Spleen (tissue), 11 donors: ENCODE results near the gene IRF6. TPM values are rescaled to one million over a fixed set of nuclear protein-coding genes. Genes with fewer than 3 reads are reported as not detected.
A peak's percentile ranks its signal among the peaks of the same experiment; 100 is the strongest.

Experiments
- DNase-seq: peaks from one replicate; pipeline ENCODE4 v3.0.0-alpha.2; 2020
- H3K27ac ChIP-seq, 8 donors: fragments of 200-600 bp; sonication (generic) in 7 of 8; 1 replicate in 4 of 8; 2 replicates in 4 of 8; pipeline versions ENCODE4 v1.5.0 to v1.8.0; 2016 to 2021; ENCODE audit warnings: inconsistent platforms in 4 of 8, mild to moderate bottlenecking in 4 of 8, moderate library complexity in 1 of 8
- H3K27me3 ChIP-seq, 7 donors: fragments of 200-600 bp; sonication (generic) in 6 of 7; replicated peaks in 1 of 7; 1 replicate in 4 of 7; 2 replicates in 3 of 7; pipeline versions ENCODE4 v1.5.0 to v1.8.0; 2016 to 2021; ENCODE audit warnings: inconsistent platforms in 3 of 7, mild to moderate bottlenecking in 1 of 7
- H3K36me3 ChIP-seq, 6 donors: fragments of 200-600 bp; sonication (generic) in 5 of 6; 1 replicate in 4 of 6; 2 replicates in 2 of 6; pipeline versions ENCODE4 v1.5.0 to v1.8.0; 2016 to 2021; ENCODE audit warnings: inconsistent platforms in 2 of 6
- H3K4me1 ChIP-seq, 6 donors: fragments of 200-600 bp; sonication (generic) in 5 of 6; 1 replicate in 3 of 6; 2 replicates in 3 of 6; pipeline versions ENCODE4 v1.5.0 to v1.8.0; 2016 to 2021; ENCODE audit warnings: inconsistent platforms in 3 of 6
- H3K4me3 ChIP-seq, 8 donors: fragments of 200-600 bp; sonication (generic) in 7 of 8; 1 replicate in 4 of 8; 2 replicates in 4 of 8; pipeline versions ENCODE4 v1.5.0 to v1.8.0; 2016 to 2021; ENCODE audit warnings: inconsistent platforms in 4 of 8, mild to moderate bottlenecking in 4 of 8, moderate library complexity in 2 of 8
- H3K9me3 ChIP-seq, 8 donors: fragments of 200-600 bp; sonication (generic) in 7 of 8; 1 replicate in 4 of 8; 2 replicates in 4 of 8; pipeline versions ENCODE4 v1.5.0 to v1.8.0; 2016 to 2021; ENCODE audit warnings: inconsistent platforms in 4 of 8
- CTCF ChIP-seq, 11 experiments: fragments of 200-600 bp in 7 of 11; fragments of 450-650 bp in 4 of 11; sonication (generic) in 4 of 11; IDR thresholded peaks in 8 of 11; conservative IDR thresholded peaks in 3 of 11; 1 replicate in 7 of 11; 2 replicates in 4 of 11; pipeline versions ENCODE4 v1.4.0 to v1.8.0; 2016 to 2021; ENCODE audit warnings: antibody characterized with exemption in 11 of 11, inconsistent platforms in 4 of 11, mild to moderate bottlenecking in 1 of 11
- POLR2A ChIP-seq, 3 donors: fragments of 450-650 bp; IDR thresholded peaks; one replicate each; pipeline ENCODE4 v1.5.1; 2017; ENCODE audit warnings: antibody characterized with exemption in 3 of 3, mild to moderate bottlenecking in 1 of 3
- POLR2AphosphoS5 ChIP-seq, 3 donors: sonication (generic); formaldehyde crosslinking; IDR thresholded peaks; one replicate each; pipeline ENCODE4 v1.5.1; 2017; ENCODE audit warnings: antibody characterized with exemption in 3 of 3
- WGBS, 5 donors: extraction: QIAGEN DNeasy Blood & Tissue Kit in 3 of 5; methylation state at CpG; one replicate each; pipeline versions ENCODE4 v1.1.5 to v1.1.7; 2013 to 2018; 5-methylcytosine and 5-hydroxymethylcytosine counted together
- intact Hi-C: fragments of 100-400 bp; cut with DNase I; formaldehyde crosslinking; loops from one replicate; pipeline ENCODE4 v1.15.0; 2023; ENCODE audit warnings: low total_unique reads
- polyA plus RNA-seq, 3 donors: library from polyadenylated mRNA; stranded (reverse); fragments of 200-250 nt; gene quantifications; one replicate each; pipeline ENCODE4 v1.2.1, GENCODE V29; 2013
- total RNA-seq, 7 donors: library from RNA; depleted of rRNA in 3 of 7; stranded (reverse); fragments of >200 nt in 3 of 7; fragmentation: NEBNext Ultra II Directional in 4 of 7; extraction: Animal tissue kit (Norgen Biotek cat#: 25700) in 4 of 7; gene quantifications; one replicate each; pipeline versions ENCODE4 v1.1.0 to v1.2.1, GENCODE V29; 2016 to 2021
- donor health status: healthy with polysubstance abuse.
- donor health status: DM: no; HTN: no; CAD: no; lungs with moderate emphysema.
- donor health status: DM: no; HTN: no; CAD: no.
- donor health status: Bipolar disorder and iron deficiency.
- donor health status: healthy.
- donor health status: DM: no; HTN: no; CAD: no.
- donor health status: DM: yes; HTN: yes; CAD: no.

The IRF6 gene
- total and polyA plus RNA-seq, 10 donors, result 0.59 to 5.6 (median 3.4) TPM

- no peak for DNase-seq
- TF ChIP-seq POLR2A (IDR thresholded peaks at IDR 0.05) (no peak), POLR2AphosphoS5 (IDR thresholded peaks at IDR 0.05) (no peak), CTCF (IDR thresholded peaks at IDR 0.05 in 8 of 11, conservative IDR thresholded peaks at IDR 0.05 in 3 of 11) (no peak)
- intact Hi-C loops, result no loop called here
- peaks cover 0 to 14% (median 7%) of the 10 kb centered on the region in 6 donors for H3K4me1 ChIP-seq
- H3K36me3 ChIP-seq, result no peaks in the 10 kb centered on the region
- peak overlapping the region in 6 of 8 donors; percentile 29 to 59 (median 50) for H3K27ac ChIP-seq
- WGBS, 5 donors, result 55 to 77% (median 70%) methylated on average over 8 of the region's 8 CpGs
- H3K9me3 ChIP-seq, result no peaks in the 10 kb centered on the region
- no peaks in the 10 kb centered on the region for H3K27me3 ChIP-seq
- no peak overlapping the region for H3K4me3 ChIP-seq
Measured at GRCh38 chr1:209742409-209743144, 63.4 kb downstream of the IRF6 start.

- no peak for DNase-seq
- Histone ChIP-seq H3K9me3 (no peaks in the 10 kb centered on the region), H3K36me3 (no peaks in the 10 kb centered on the region), H3K4me1 (peaks cover 0 to 7% (median under 1%) of the 10 kb centered on the region in 6 donors), H3K27ac (peak overlapping the region in 5 of 8 donors; percentile 35 to 59 (median 50)), H3K4me3 (no peak overlapping the region), H3K27me3 (no peaks in the 10 kb centered on the region)
- 70 to 79% (median 76%) methylated on average over 2 of the region's 2 CpGs for WGBS, 5 donors
- TF ChIP-seq CTCF (IDR thresholded peaks at IDR 0.05 in 8 of 11, conservative IDR thresholded peaks at IDR 0.05 in 3 of 11) (no peak), POLR2AphosphoS5 (IDR thresholded peaks at IDR 0.05) (no peak), POLR2A (IDR thresholded peaks at IDR 0.05) (no peak)
- intact Hi-C loops, result no loop called here
Measured at GRCh38 chr1:209741889-209742288, 64.1 kb downstream of the IRF6 start.

DNA sequence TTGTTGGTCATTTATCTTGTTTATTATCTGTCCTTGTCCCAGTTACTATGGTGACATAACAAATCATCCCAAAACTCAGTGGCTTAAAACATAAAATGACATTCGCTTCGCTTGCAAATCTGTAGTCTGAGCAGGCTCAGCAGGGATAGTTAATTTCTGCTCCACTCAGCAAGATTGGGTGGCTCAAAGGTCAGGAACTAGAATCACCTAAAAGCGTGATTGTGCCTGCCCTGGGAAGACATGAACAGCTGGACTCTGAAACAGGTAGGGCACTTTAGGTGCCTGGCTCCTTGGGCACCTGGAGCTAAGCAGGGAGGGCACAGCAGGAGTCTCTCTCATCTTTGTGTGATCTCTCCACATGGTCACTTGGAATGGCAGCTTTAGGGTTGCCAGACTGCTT lies 64.7 kb downstream of the IRF6 start:
- Histone ChIP-seq H3K27ac (no peak overlapping the region), H3K27me3 (no peaks in the 10 kb centered on the region), H3K4me1 (peaks cover 0 to 4% (median 0%) of the 10 kb centered on the region in 6 donors), H3K36me3 (no peaks in the 10 kb centered on the region), H3K4me3 (no peak overlapping the region), H3K9me3 (no peaks in the 10 kb centered on the region)
- intact Hi-C loops, result no loop called here
- TF ChIP-seq POLR2AphosphoS5 (IDR thresholded peaks at IDR 0.05) (no peak), POLR2A (IDR thresholded peaks at IDR 0.05) (no peak), CTCF (IDR thresholded peaks at IDR 0.05 in 8 of 11, conservative IDR thresholded peaks at IDR 0.05 in 3 of 11) (no peak)
- WGBS, 5 donors, result 80 to 94% (median 92%) methylated on average over 3 of the region's 3 CpGs
- DNase-seq, result no peak

DNA sequence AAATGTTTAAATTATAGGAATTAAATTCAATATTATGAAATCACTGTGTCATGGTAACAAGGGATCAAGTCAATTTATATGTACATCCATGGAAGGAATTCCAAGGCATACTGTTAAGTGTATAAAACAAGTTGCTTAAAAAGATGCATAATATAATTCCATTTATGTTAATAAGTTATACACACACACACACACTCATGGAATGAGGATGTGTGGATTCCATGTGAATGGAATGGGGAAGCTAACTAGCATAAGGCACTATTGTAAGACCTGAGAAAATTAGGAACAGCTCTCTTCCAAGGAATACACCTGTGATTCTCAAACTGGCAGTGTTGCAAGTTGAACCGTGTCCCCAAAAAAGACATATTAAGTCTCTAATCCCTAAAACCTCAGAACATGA lies 67.7 kb downstream of the IRF6 start:
- H3K36me3 ChIP-seq, result no peaks in the 10 kb centered on the region
- TF ChIP-seq POLR2A (IDR thresholded peaks at IDR 0.05), result no peak
- no peak for TF ChIP-seq POLR2AphosphoS5 (IDR thresholded peaks at IDR 0.05)
- TF ChIP-seq CTCF (IDR thresholded peaks at IDR 0.05 in 8 of 11, conservative IDR thresholded peaks at IDR 0.05 in 3 of 11), result no peak
- H3K4me1 ChIP-seq, result peaks cover 0 to 12% (median 5%) of the 10 kb centered on the region in 6 donors
- WGBS, 5 donors, result 92 to 97% (median 96%) methylated on average over 1 of the region's 1 CpG
- H3K27me3 ChIP-seq, result no peaks in the 10 kb centered on the region
- DNase-seq, result no peak
- H3K4me3 ChIP-seq, result no peak overlapping the region
- H3K9me3 ChIP-seq, result no peaks in the 10 kb centered on the region
- H3K27ac ChIP-seq, result no peak overlapping the region
- intact Hi-C loops, result no loop called here
